Liver (tissue), 9 donors: ENCODE measurements around the gene CDC25A. TPM values are rescaled to one million over a fixed set of nuclear protein-coding genes. Genes with fewer than 3 reads are reported as not detected.

Experiments
- DNase-seq: peaks from one replicate; pipeline ENCODE4 v3.0.0-alpha.2; 2017; ENCODE audit warnings: low spot score
- H3K27ac ChIP-seq, 2 donors: one replicate each; pipeline ENCODE4 v1.7.0; 2013; ENCODE audit warnings: inconsistent platforms in 2 of 2, low read length in 2 of 2, control low read depth in 1 of 2, low read depth in 1 of 2, mild to moderate bottlenecking in 1 of 2
- H3K27me3 ChIP-seq, 4 donors: one replicate each; pipeline versions ENCODE4 v1.6.1 to v1.7.0; 2013; ENCODE audit warnings: low read length in 3 of 4, inconsistent platforms in 1 of 4, mild to moderate bottlenecking in 1 of 4, moderate library complexity in 1 of 4; ENCODE audit not compliant: control insufficient read depth in 4 of 4, insufficient read depth in 4 of 4
- H3K36me3 ChIP-seq, 4 donors: one replicate each; pipeline versions ENCODE4 v1.6.1 to v1.7.0; 2013; ENCODE audit warnings: low read length in 3 of 4, mild to moderate bottlenecking in 3 of 4, low read depth in 1 of 4, moderate library complexity in 1 of 4; ENCODE audit not compliant: control insufficient read depth in 4 of 4, insufficient read depth in 3 of 4
- H3K4me1 ChIP-seq, 4 donors: one replicate each; pipeline versions ENCODE4 v1.6.1 to v1.7.0; 2013; ENCODE audit warnings: low read length in 3 of 4, mild to moderate bottlenecking in 3 of 4, moderate library complexity in 1 of 4; ENCODE audit not compliant: control insufficient read depth in 4 of 4, insufficient read depth in 4 of 4
- H3K4me3 ChIP-seq, 3 donors: one replicate each; pipeline versions ENCODE4 v1.6.1 to v1.7.0; 2013; ENCODE audit warnings: low read length in 3 of 3, control low read depth in 1 of 3, low read depth in 1 of 3, mild to moderate bottlenecking in 1 of 3
- H3K9ac ChIP-seq, 2 donors: one replicate each; pipeline ENCODE4 v1.7.0; 2013; ENCODE audit warnings: low read length in 2 of 2, mild to moderate bottlenecking in 2 of 2, moderate library complexity in 2 of 2, control low read depth in 1 of 2, low read depth in 1 of 2
- H3K9me3 ChIP-seq, 4 donors: one replicate each; pipeline versions ENCODE4 v1.6.1 to v1.7.0; 2013; ENCODE audit warnings: low read length in 3 of 4; ENCODE audit not compliant: control insufficient read depth in 4 of 4
- ATF3 ChIP-seq: IDR thresholded peaks from 2 replicates; pipeline ENCODE4 v1.6.1; 2016; ENCODE audit warnings: antibody characterized with exemption
- CTCF ChIP-seq: fragments of 150-350 bp; IDR thresholded peaks from 2 replicates; pipeline ENCODE4 v1.5.1; 2017; ENCODE audit warnings: improper control_type of control experiment, low read depth, low read length; ENCODE audit not compliant: missing input control
- EGR1 ChIP-seq, 2 donors: IDR thresholded peaks; 2 replicates each; pipeline ENCODE4 v1.6.1; 2016 to 2018; ENCODE audit warnings: antibody characterized with exemption in 2 of 2, low read depth in 2 of 2
- FOXA1 ChIP-seq: IDR thresholded peaks from 2 replicates; pipeline ENCODE4 v1.6.1; 2016; ENCODE audit warnings: antibody characterized with exemption
- FOXA2 ChIP-seq: IDR thresholded peaks from 2 replicates; pipeline ENCODE4 v1.6.1; 2016; ENCODE audit warnings: antibody characterized with exemption
- GABPA ChIP-seq, 2 donors: IDR thresholded peaks in 1 of 2; conservative IDR thresholded peaks in 1 of 2; 2 replicates each; pipeline ENCODE4 v1.6.1; 2016; ENCODE audit warnings: antibody characterized with exemption in 2 of 2, mild to moderate bottlenecking in 1 of 2, moderate library complexity in 1 of 2
- HNF4A ChIP-seq, 2 donors: conservative IDR thresholded peaks; 2 replicates each; pipeline ENCODE4 v1.6.1; 2016; ENCODE audit warnings: antibody characterized with exemption in 2 of 2, mild to moderate bottlenecking in 2 of 2
- HNF4G ChIP-seq: IDR thresholded peaks from 2 replicates; pipeline ENCODE4 v1.6.1; 2016; ENCODE audit warnings: antibody characterized with exemption
- JUND ChIP-seq, 2 donors: IDR thresholded peaks; 2 replicates each; pipeline ENCODE4 v1.6.1; 2016; ENCODE audit warnings: antibody characterized with exemption in 2 of 2
- MAX ChIP-seq: IDR thresholded peaks from 2 replicates; pipeline ENCODE4 v1.6.1; 2016; ENCODE audit warnings: antibody characterized with exemption
- NR2F2 ChIP-seq: IDR thresholded peaks from 2 replicates; pipeline ENCODE4 v1.6.1; 2016; ENCODE audit warnings: antibody characterized with exemption
- RAD21 ChIP-seq, 2 donors: IDR thresholded peaks; 2 replicates each; pipeline ENCODE4 v1.6.1; 2016; ENCODE audit warnings: antibody characterized with exemption in 2 of 2, mild to moderate bottlenecking in 2 of 2
- REST ChIP-seq: IDR thresholded peaks from 2 replicates; pipeline ENCODE4 v1.6.1; 2016; ENCODE audit warnings: antibody characterized with exemption, mild to moderate bottlenecking
- RXRA ChIP-seq, 2 donors: IDR thresholded peaks; 2 replicates each; pipeline ENCODE4 v1.6.1; 2017 to 2018; ENCODE audit warnings: antibody characterized with exemption in 2 of 2, mild to moderate bottlenecking in 1 of 2
- SP1 ChIP-seq: IDR thresholded peaks from 2 replicates; pipeline ENCODE4 v1.6.1; 2018; ENCODE audit warnings: antibody characterized with exemption, mild to moderate bottlenecking
- TAF1 ChIP-seq: conservative IDR thresholded peaks from 2 replicates; pipeline ENCODE4 v1.6.1; 2016; ENCODE audit warnings: antibody characterized with exemption, mild to moderate bottlenecking
- YY1 ChIP-seq: IDR thresholded peaks from 2 replicates; pipeline ENCODE4 v1.6.1; 2016; ENCODE audit warnings: antibody characterized with exemption, mild to moderate bottlenecking
- ZBTB33 ChIP-seq: IDR thresholded peaks from 2 replicates; pipeline ENCODE4 v1.6.1; 2016; ENCODE audit warnings: antibody characterized with exemption
- WGBS: extraction: QIAGEN DNeasy Blood & Tissue Kit; methylation state at CpG from one replicate; pipeline ENCODE4 v1.1.7; 2013; 5-methylcytosine and 5-hydroxymethylcytosine counted together
- polyA plus RNA-seq, 2 donors: library from polyadenylated mRNA; stranded (reverse) in 1 of 2; unstranded in 1 of 2; fragments of 200-250 nt in 1 of 2; fragments of >200 nt in 1 of 2; fragmentation: Nextera tagmentation in 1 of 2; extraction: Ambion mirVana in 1 of 2; gene quantifications; one replicate each; pipeline versions ENCODE4 v1.2.1 to v1.2.3, GENCODE V29; 2013 to 2015
- total RNA-seq, 2 donors: library from RNA; depleted of rRNA; stranded (reverse); fragments of >200 nt; gene quantifications; one replicate each; pipeline ENCODE4 v1.2.3, GENCODE V29; 2014
- donor health status: healthy.
- donor health status: healthy.
- donor health status: healthy.
- donor health status: healthy.
- donor health status: healthy.

Gene CDC25A
- total and polyA plus RNA-seq, 4 donors = 0.18 to 29.6 (median 0.60) TPM

GRCh38 chr3:48140936-48141603, 47.1 kb downstream of the CDC25A start:
- Histone ChIP-seq H3K36me3 (no peaks in the 10 kb centered on the region), H3K27me3 (no peaks in the 10 kb centered on the region), H3K4me1 (no peaks in the 10 kb centered on the region), H3K4me3 (no peak overlapping the region), H3K9ac (no peak overlapping the region), H3K9me3 (no peaks in the 10 kb centered on the region), H3K27ac (no peak overlapping the region)
- no peak for DNase-seq
- TF ChIP-seq TAF1 (no peak), RAD21 (IDR thresholded peaks at IDR 0.05) (no peak), SP1 (no peak), FOXA2 (no peak), NR2F2 (no peak), REST (no peak), FOXA1 (no peak), GABPA (IDR thresholded peaks at IDR 0.05 in 1 of 2, conservative IDR thresholded peaks at IDR 0.05 in 1 of 2) (no peak), RXRA (IDR thresholded peaks at IDR 0.05) (no peak), HNF4A (conservative IDR thresholded peaks at IDR 0.05) (no peak), YY1 (no peak), MAX (no peak), JUND (IDR thresholded peaks at IDR 0.05) (no peak), EGR1 (IDR thresholded peaks at IDR 0.05; ENCODE audit: low read depth in 2 of 2) (no peak), ZBTB33 (no peak), HNF4G (no peak), ATF3 (no peak), CTCF (no peak)
- WGBS = 86% methylated on average over 2 of the region's 2 CpGs
